GM12874 (cell line): ENCODE data around the gene TSPAN5.

ENCODE experiments used
- TF ChIP-seq, protein P1 (sequence below): IDR thresholded peaks from 2 replicates; pipeline ENCODE4 v1.5.1; 2011; ENCODE audit warnings: low read depth, mild to moderate bottlenecking, control low read depth, low read length, moderate library complexity; ENCODE audit not compliant: insufficient read depth

TSPAN5 gene

DNA sequence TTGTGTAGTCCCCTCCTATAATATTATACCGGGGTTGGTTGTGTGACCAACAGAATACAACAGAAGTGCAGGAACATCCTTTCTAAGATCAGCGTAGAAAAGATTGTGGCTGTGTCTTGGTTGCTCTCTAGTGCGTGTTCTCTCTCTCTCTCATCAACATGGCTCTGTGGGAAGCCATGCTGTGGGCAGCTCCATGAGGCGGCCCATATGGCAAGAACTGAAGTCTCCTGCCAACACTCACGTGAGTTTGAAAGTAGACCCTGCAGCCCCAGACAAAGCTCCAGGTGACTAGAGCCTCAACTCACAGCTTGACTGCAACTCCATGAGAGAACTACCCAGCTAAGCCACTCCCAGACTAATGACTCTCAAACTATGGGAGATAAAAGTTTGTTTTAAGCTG lies 118.7 kb downstream of the TSPAN5 start:
- TF ChIP-seq, protein P1, sequence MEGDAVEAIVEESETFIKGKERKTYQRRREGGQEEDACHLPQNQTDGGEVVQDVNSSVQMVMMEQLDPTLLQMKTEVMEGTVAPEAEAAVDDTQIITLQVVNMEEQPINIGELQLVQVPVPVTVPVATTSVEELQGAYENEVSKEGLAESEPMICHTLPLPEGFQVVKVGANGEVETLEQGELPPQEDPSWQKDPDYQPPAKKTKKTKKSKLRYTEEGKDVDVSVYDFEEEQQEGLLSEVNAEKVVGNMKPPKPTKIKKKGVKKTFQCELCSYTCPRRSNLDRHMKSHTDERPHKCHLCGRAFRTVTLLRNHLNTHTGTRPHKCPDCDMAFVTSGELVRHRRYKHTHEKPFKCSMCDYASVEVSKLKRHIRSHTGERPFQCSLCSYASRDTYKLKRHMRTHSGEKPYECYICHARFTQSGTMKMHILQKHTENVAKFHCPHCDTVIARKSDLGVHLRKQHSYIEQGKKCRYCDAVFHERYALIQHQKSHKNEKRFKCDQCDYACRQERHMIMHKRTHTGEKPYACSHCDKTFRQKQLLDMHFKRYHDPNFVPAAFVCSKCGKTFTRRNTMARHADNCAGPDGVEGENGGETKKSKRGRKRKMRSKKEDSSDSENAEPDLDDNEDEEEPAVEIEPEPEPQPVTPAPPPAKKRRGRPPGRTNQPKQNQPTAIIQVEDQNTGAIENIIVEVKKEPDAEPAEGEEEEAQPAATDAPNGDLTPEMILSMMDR: no peak

- TF ChIP-seq, protein P1: no peak
These were observed 119.1 kb downstream of the TSPAN5 start for GRCh38 chr4:98539299-98539698.

- TF ChIP-seq, protein P1: no peak
These were observed 121.8 kb downstream of the TSPAN5 start for GRCh38 chr4:98536631-98537030.

DNA sequence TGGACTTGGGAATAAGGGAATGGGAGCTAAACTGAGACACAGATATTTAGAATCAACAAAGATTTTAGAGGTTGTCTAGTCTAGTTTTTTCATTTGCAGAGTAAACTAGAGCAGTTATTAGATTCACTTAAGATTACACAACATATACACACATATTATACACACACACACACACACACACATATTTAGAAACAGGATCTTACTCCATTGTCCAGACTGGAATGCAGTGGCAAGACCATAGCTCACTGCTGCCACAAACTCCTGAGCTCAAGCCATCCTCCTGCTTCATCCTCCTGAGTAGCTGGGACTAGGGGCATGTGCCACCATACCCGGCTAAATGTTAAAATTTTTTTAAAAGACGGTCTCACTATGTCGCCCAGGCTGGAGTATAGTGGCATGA lies 127.8 kb downstream of the TSPAN5 start:
- TF ChIP-seq, protein P1: no peak

DNA sequence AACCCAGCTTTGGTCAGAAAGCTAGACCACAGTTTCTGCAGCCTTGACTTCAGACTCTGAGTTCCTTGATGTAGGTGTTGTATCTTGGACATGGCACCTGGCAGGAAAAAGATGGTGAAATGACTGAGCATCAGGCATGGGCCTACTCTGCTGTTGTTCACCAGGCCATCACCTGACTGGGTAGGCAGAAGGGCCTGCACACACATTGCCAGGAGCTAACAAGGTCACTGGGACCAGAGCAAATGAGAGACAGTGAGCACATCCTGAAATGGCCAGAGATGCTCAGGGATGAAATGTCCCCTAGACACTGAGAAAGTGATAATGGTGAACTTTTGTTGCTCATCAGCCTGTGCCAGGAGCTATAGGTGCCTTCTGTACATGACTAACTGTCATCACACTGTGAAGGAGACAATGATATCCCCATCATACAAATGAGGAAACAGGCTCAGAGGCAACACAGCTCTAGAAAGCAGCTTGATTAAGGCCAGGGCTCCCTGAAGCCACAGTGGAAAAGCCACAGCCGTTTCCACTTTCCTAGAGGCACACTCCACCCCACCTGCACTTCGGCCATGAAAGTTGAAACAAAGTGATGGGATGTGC lies 128.3 kb downstream of the TSPAN5 start:
- TF ChIP-seq, protein P1: no peak

DNA sequence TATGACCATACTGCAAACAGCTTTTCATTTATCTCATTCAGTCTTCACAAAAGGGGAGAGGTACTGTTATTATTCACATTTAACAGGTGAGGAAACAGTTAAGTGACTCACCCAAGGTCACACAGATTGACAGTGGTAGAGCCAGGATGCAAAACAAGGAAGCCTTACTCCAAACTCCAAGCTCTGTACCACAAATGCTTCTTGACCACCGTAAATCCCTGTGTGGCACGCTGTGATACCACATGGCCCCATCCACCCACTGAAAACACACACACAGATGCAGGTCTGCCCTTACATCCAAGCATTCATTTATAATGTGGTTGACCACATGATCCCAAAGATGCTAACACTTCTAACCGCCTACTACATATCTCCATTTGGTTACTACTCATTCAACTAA lies 129.5 kb downstream of the TSPAN5 start:
- TF ChIP-seq, protein P1: no peak

GRCh38 chr4:98527534-98528269 lies 130.7 kb downstream of the TSPAN5 start:
- TF ChIP-seq, protein P1: no peak
